Cardiac fibroblast (primary cell): ENCODE results near the gene NTPCR.

ENCODE experiments used
- DNase-seq, 2 donors: peaks; one replicate each; pipeline versions ENCODE4 v3.0.0 to v3.0.0-alpha.2; 2010; ENCODE audit warnings: low read depth in 2 of 2
- H3K4me3 ChIP-seq, 2 donors: replicated peaks in 1 of 2; 1 replicate in 1 of 2; 2 replicates in 1 of 2; pipeline ENCODE4 v1.5.1; 2011; ENCODE audit warnings: low read depth in 2 of 2, low read length in 2 of 2, mild to moderate bottlenecking in 2 of 2, moderate library complexity in 1 of 2
- CTCF ChIP-seq: IDR thresholded peaks from one replicate; pipeline ENCODE4 v1.5.1; 2011; ENCODE audit warnings: low read depth, mild to moderate bottlenecking, low read length, inconsistent platforms

NTPCR gene

GRCh38 chr1:233005703-233006102, 55.3 kb downstream of the NTPCR start:
- H3K4me3 ChIP-seq = no peak overlapping the region
- DNase-seq = peak in 1 of 2 donors; percentile 58

GRCh38 chr1:233006108-233006507, 55.7 kb downstream of the NTPCR start:
- no peak for TF ChIP-seq CTCF

More at GRCh38 chr1:233005703-233006102, 55.3 kb downstream of the NTPCR start:
- no peak for TF ChIP-seq CTCF

GRCh38 chr1:233006541-233006973, 56.1 kb downstream of the NTPCR start:
- no peak for DNase-seq
- no peak for TF ChIP-seq CTCF
- no peak overlapping the region for H3K4me3 ChIP-seq

More at GRCh38 chr1:233006108-233006507, 55.7 kb downstream of the NTPCR start:
- DNase-seq = no peak
- no peak overlapping the region for H3K4me3 ChIP-seq

GRCh38 chr1:233010146-233010545, 59.7 kb downstream of the NTPCR start:
- TF ChIP-seq CTCF = no peak
- no peak overlapping the region for H3K4me3 ChIP-seq
- peak in 1 of 2 donors; percentile 33 for DNase-seq

GRCh38 chr1:233012021-233012420, 61.6 kb downstream of the NTPCR start:
- no peak for TF ChIP-seq CTCF
- no peak for DNase-seq
- no peak overlapping the region for H3K4me3 ChIP-seq

GRCh38 chr1:233015965-233016364, 65.6 kb downstream of the NTPCR start:
- TF ChIP-seq CTCF = no peak
- no peak for DNase-seq
- no peak overlapping the region for H3K4me3 ChIP-seq

GRCh38 chr1:233016798-233017197, 66.4 kb downstream of the NTPCR start:
- peak in 1 of 2 donors; percentile 17 for DNase-seq
- no peak for TF ChIP-seq CTCF
- no peak overlapping the region for H3K4me3 ChIP-seq
